Loucy (cell line): Measurements from ENCODE around the gene GFRA1.

Experiments used
- H2AFZ ChIP-seq: fragments of 200-600 bp; sonication (generic); 2 replicates; pipeline ENCODE4 v1.6.0; 2016; ENCODE audit warnings: antibody characterized with exemption, mild to moderate bottlenecking, low read length, moderate library complexity
- H3F3A ChIP-seq: fragments of 200-600 bp; 2 replicates; pipeline ENCODE4 v1.6.0; 2016; ENCODE audit warnings: antibody characterized with exemption, low read depth, mild to moderate bottlenecking
- H3K27me3 ChIP-seq: fragments of 200-600 bp; sonication (generic); 2 replicates; pipeline ENCODE4 v1.6.1; 2014; ENCODE audit warnings: low read length, mild to moderate bottlenecking; ENCODE audit not compliant: insufficient read depth, poor library complexity, severe bottlenecking
- H3K36me3 ChIP-seq: fragments of 200-600 bp; sonication (generic); 2 replicates; pipeline ENCODE4 v1.6.1; 2016; ENCODE audit warnings: low read length; ENCODE audit not compliant: insufficient read depth
- H3K4me1 ChIP-seq: fragments of 200-600 bp; sonication (generic); 2 replicates; pipeline ENCODE4 v1.5.1; 2014; ENCODE audit warnings: low read length, mild to moderate bottlenecking; ENCODE audit not compliant: insufficient read depth, poor library complexity, severe bottlenecking
- H3K4me2 ChIP-seq: fragments of 200-600 bp; sonication (generic); 2 replicates; pipeline ENCODE4 v1.6.0; 2014; ENCODE audit warnings: antibody characterized with exemption, low read length, low read depth, mild to moderate bottlenecking; ENCODE audit not compliant: poor library complexity, severe bottlenecking
- H3K4me3 ChIP-seq: fragments of 200-600 bp; sonication (generic); 2 replicates; pipeline ENCODE4 v1.5.1; 2014; ENCODE audit warnings: low read length, mild to moderate bottlenecking, mixed read lengths; ENCODE audit not compliant: poor library complexity, severe bottlenecking
- H3K79me2 ChIP-seq: fragments of 200-600 bp; sonication (generic); 2 replicates; pipeline ENCODE4 v1.6.1; 2014; ENCODE audit warnings: low read length; ENCODE audit not compliant: insufficient read depth
- H3K9ac ChIP-seq: fragments of 200-600 bp; sonication (generic); 2 replicates; pipeline ENCODE4 v1.6.0; 2014; ENCODE audit warnings: mild to moderate bottlenecking, low read depth, low read length, moderate library complexity; ENCODE audit not compliant: poor library complexity, severe bottlenecking
- H3K9me2 ChIP-seq: fragments of 200-600 bp; sonication (generic); replicated peaks from 2 replicates; pipeline ENCODE4 v1.6.1; 2016; ENCODE audit warnings: low read depth, low read length, mixed read lengths
- H3K9me3 ChIP-seq: fragments of 200-600 bp; sonication (generic); 2 replicates; pipeline ENCODE4 v1.6.1; 2014; ENCODE audit warnings: mild to moderate bottlenecking, antibody characterized with exemption, low read length, low read depth; ENCODE audit not compliant: insufficient read depth
- H4K20me1 ChIP-seq: fragments of 200-600 bp; sonication (generic); 2 replicates; pipeline ENCODE4 v1.6.0; 2014; ENCODE audit warnings: antibody characterized with exemption, low read length, mild to moderate bottlenecking; ENCODE audit not compliant: insufficient read depth, poor library complexity, severe bottlenecking
- EZH2phosphoT487 ChIP-seq: fragments of 200-600 bp; IDR thresholded peaks from 2 replicates; pipeline ENCODE4 v1.6.1; 2018; ENCODE audit warnings: antibody characterized with exemption, mild to moderate bottlenecking, moderate library complexity, borderline replicate concordance
- TF ChIP-seq, protein P1 (sequence below): fragments of 200-600 bp; sonication (generic); conservative IDR thresholded peaks from 2 replicates; pipeline ENCODE4 v1.5.1; 2014; ENCODE audit warnings: mild to moderate bottlenecking, antibody characterized with exemption, low read length

Gene GFRA1

DNA sequence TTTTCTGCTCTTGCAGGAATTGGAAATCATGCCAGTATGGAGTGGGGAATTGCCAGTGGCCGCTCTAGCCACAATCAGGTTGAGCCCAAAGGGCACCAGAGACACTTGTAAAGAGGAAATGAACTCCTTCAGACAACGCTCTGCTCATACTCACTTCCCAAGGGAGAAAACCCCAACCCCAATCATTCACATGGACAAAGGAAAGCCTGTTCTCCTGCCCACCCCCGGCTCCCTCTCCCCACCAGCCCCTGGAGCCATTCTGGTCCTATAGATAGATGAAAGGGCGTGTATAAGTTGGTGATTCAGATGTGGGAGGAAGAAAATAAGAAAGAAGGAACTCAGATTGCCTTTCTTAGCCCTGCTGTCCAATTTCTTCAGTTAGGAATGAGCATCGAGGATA lies 57.4 kb downstream of the GFRA1 start:
- peaks cover 90% of the 10 kb centered on the region for H3K79me2 ChIP-seq
- H3K4me3 ChIP-seq: no peak overlapping the region
- H3K9ac ChIP-seq: no peak overlapping the region
- no peaks in the 10 kb centered on the region for H3K36me3 ChIP-seq
- TF ChIP-seq, protein P1, sequence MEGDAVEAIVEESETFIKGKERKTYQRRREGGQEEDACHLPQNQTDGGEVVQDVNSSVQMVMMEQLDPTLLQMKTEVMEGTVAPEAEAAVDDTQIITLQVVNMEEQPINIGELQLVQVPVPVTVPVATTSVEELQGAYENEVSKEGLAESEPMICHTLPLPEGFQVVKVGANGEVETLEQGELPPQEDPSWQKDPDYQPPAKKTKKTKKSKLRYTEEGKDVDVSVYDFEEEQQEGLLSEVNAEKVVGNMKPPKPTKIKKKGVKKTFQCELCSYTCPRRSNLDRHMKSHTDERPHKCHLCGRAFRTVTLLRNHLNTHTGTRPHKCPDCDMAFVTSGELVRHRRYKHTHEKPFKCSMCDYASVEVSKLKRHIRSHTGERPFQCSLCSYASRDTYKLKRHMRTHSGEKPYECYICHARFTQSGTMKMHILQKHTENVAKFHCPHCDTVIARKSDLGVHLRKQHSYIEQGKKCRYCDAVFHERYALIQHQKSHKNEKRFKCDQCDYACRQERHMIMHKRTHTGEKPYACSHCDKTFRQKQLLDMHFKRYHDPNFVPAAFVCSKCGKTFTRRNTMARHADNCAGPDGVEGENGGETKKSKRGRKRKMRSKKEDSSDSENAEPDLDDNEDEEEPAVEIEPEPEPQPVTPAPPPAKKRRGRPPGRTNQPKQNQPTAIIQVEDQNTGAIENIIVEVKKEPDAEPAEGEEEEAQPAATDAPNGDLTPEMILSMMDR: no peak
- no peak for TF ChIP-seq EZH2phosphoT487
- H3K4me1 ChIP-seq: peaks cover 78% of the 10 kb centered on the region
- H2AFZ ChIP-seq: no peak overlapping the region
- no peaks in the 10 kb centered on the region for H3K27me3 ChIP-seq
- no peaks in the 10 kb centered on the region for H3K9me2 ChIP-seq
- H3K4me2 ChIP-seq: no peak overlapping the region
- H3K9me3 ChIP-seq: no peaks in the 10 kb centered on the region
- peaks cover 5% of the 10 kb centered on the region; the same call in 1 of the 2 replicates for H3F3A ChIP-seq
- no peaks in the 10 kb centered on the region for H4K20me1 ChIP-seq

DNA sequence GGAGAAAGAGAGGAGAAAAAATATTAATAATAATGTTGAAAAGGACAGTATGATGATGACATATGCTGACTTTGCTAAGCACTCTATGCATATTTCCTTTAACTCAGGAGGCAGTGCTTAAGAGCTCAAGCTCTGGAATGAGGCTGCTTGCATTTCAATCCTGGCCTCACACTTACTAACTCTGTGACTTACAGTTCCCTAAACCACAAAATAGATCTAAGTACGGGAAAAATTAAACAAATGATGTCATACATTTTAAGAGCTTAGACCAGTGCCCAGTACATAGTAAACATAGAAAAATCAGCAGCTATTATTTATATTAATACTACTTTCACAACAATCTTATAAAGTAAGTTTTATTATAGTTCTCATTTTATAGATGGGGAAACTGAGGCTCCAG lies 61.3 kb downstream of the GFRA1 start:
- peak overlapping the region; percentile 71 for H3K4me3 ChIP-seq
- H3K4me2 ChIP-seq: peak overlapping the region; percentile 83
- H3F3A ChIP-seq: peaks cover 33% of the 10 kb centered on the region
- peaks cover 76% of the 10 kb centered on the region for H3K79me2 ChIP-seq
- no peaks in the 10 kb centered on the region for H3K9me3 ChIP-seq
- no peak for TF ChIP-seq EZH2phosphoT487
- TF ChIP-seq, protein P1: no peak
- no peaks in the 10 kb centered on the region for H4K20me1 ChIP-seq
- peak overlapping the region; percentile 93 for H3K9ac ChIP-seq
- H3K9me2 ChIP-seq: no peaks in the 10 kb centered on the region
- no peaks in the 10 kb centered on the region for H3K27me3 ChIP-seq
- no peaks in the 10 kb centered on the region for H3K36me3 ChIP-seq
- peaks cover 91% of the 10 kb centered on the region for H3K4me1 ChIP-seq
- no peak overlapping the region for H2AFZ ChIP-seq

DNA sequence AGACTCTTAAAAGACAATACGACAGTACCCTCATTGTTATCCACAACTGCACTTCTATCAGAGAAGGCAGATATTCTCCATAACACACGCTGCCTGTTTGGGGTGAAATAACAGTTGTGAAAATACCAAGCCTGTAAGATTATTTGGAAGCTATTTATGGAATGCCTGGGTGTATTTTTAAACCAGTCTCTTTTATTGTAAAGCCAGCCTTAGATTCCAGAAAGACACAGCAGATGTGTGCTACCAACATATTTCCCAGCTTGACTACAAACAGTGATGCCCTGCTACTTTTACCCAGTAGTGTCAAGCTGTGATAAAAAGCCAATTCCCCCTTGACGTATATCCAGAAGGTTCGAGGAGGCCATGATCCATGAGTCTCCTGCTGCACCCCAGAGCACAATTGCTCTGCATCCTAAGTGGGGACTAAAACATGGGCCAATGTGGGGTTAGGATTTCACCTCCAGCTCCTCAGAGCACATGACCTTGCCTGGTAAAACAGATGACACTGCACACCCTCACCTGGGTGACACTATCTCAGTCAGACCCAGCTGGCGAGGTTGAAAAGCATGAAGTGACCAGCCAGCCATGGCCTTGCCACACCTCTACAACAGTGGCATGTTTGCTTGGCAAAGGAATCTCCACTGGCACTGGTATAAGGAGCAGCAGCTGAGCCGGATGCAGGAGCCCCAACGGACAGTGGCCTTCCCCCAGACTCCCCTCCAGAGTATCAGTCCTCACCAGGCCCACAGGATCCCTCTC lies 62.2 kb downstream of the GFRA1 start:
- Histone ChIP-seq H3K4me2 (peak overlapping the region; percentile 83), H3K36me3 (no peaks in the 10 kb centered on the region), H4K20me1 (no peaks in the 10 kb centered on the region), H2AFZ (no peak overlapping the region), H3K27me3 (no peaks in the 10 kb centered on the region), H3K9me3 (no peaks in the 10 kb centered on the region), H3F3A (peaks cover 33% of the 10 kb centered on the region), H3K79me2 (peaks cover 75% of the 10 kb centered on the region), H3K9ac (peak overlapping the region; percentile 93), H3K9me2 (no peaks in the 10 kb centered on the region), H3K4me3 (peak overlapping the region; percentile 71), H3K4me1 (peaks cover 89% of the 10 kb centered on the region)
- no peak for TF ChIP-seq EZH2phosphoT487
- TF ChIP-seq, protein P1: no peak
